PC-9 (cell line): ENCODE results near the gene EYA2. TPM values are rescaled to one million over a fixed set of nuclear protein-coding genes. Genes with fewer than 3 reads are reported as not detected.
"Not testable (repeated sequence)": the region's sequence is repeated elsewhere in the genome, so short reads cannot be mapped to it uniquely, and the experiment has no call there.

Source experiments
- BruUV-seq: library from RNA; stranded (reverse); fragments of 400-500 nt; replicated peaks from 2 replicates; lab custom pipeline; 2021; lab: Mats Ljungman, UMichigan
- CTCF ChIA-PET: fragments of 300-600 bp; sonication (Branson Sonifier 250); formaldehyde crosslinking; loops from one replicate; lab custom pipeline; 2022; ENCODE audit warnings: antibody characterized with exemption; lab: Charles Lee
- POLR2A ChIA-PET: fragments of 300-600 bp; sonication (Branson Sonifier 250); formaldehyde crosslinking; loops from one replicate; lab custom pipeline; 2022; ENCODE audit warnings: antibody characterized with exemption; ENCODE audit not compliant: unreplicated experiment; lab: Charles Lee
- DNase-seq, 2 experiments: peaks; one replicate each; pipeline versions ENCODE4 v3.0.0 to v3.0.0-alpha.2; 2015 to 2022; ENCODE audit warnings: mixed read lengths in 1 of 2
- H2AFZ ChIP-seq: fragments of 200-600 bp; sonication (generic); 2 replicates; pipeline ENCODE4 v1.8.1; 2017; ENCODE audit warnings: antibody characterized with exemption
- H3F3A ChIP-seq: fragments of 200-600 bp; sonication (generic); 2 replicates; pipeline ENCODE4 v1.8.1; 2017; ENCODE audit warnings: antibody characterized with exemption, mild to moderate bottlenecking, low read depth; ENCODE audit not compliant: insufficient read depth
- H3K27ac ChIP-seq: fragments of 200-600 bp; sonication (generic); 2 replicates; pipeline ENCODE4 v1.6.1; 2016; ENCODE audit warnings: mixed run types
- H3K27me3 ChIP-seq: fragments of 200-600 bp; sonication (generic); 2 replicates; pipeline ENCODE4 v1.6.1; 2016; ENCODE audit warnings: low read depth, mixed run types; ENCODE audit not compliant: insufficient read depth
- H3K36me3 ChIP-seq: fragments of 200-600 bp; sonication (generic); 2 replicates; pipeline ENCODE4 v1.6.1; 2016; ENCODE audit warnings: low read depth, mixed run types
- H3K4me1 ChIP-seq: fragments of 200-600 bp; sonication (generic); replicated peaks from 2 replicates; pipeline ENCODE4 v1.6.1; 2016; ENCODE audit warnings: mixed run types; ENCODE audit not compliant: insufficient read depth
- H3K4me2 ChIP-seq: fragments of 200-600 bp; sonication (generic); 2 replicates; pipeline ENCODE4 v1.6.1; 2017; ENCODE audit warnings: mixed run types
- H3K4me3 ChIP-seq: fragments of 200-600 bp; sonication (generic); 2 replicates; pipeline ENCODE4 v1.6.1; 2016; ENCODE audit warnings: mixed run types
- H3K79me2 ChIP-seq: fragments of 200-600 bp; sonication (generic); 2 replicates; pipeline ENCODE4 v1.6.1; 2017; ENCODE audit warnings: low read depth, mixed run types
- H3K9me2 ChIP-seq: fragments of 200-600 bp; sonication (generic); 2 replicates; pipeline ENCODE4 v1.8.1; 2017; ENCODE audit warnings: mild to moderate bottlenecking; ENCODE audit not compliant: insufficient read depth
- H3K9me3 ChIP-seq: fragments of 200-600 bp; sonication (generic); 2 replicates; pipeline ENCODE4 v1.8.1; 2016; ENCODE audit warnings: low read depth; ENCODE audit not compliant: insufficient read depth
- H4K20me1 ChIP-seq: fragments of 200-600 bp; sonication (generic); 2 replicates; pipeline ENCODE4 v1.8.1; 2017; ENCODE audit not compliant: insufficient read depth
- EZH2 ChIP-seq: fragments of 200-600 bp; sonication (generic); IDR thresholded peaks from 2 replicates; pipeline ENCODE4 v1.8.0; 2017; ENCODE audit warnings: antibody characterized with exemption, low read depth
- intact Hi-C: fragments of 100-400 bp; cut with micrococcal nuclease; formaldehyde crosslinking; loops from one replicate; pipeline ENCODE4 v1.10.0; 2022; ENCODE audit not compliant: unreplicated experiment
- total RNA-seq: library from RNA; stranded (reverse); gene quantifications from 2 replicates; pipeline ENCODE4 v1.2.3, GENCODE V29; 2021
- TF ChIP-seq, protein P1 (sequence below): fragments of 200-600 bp; sonication (generic); conservative IDR thresholded peaks from 2 replicates; pipeline ENCODE4 v1.6.1; 2017; ENCODE audit warnings: mixed run types, antibody characterized with exemption, mild to moderate bottlenecking, moderate library complexity

Gene EYA2
- total RNA-seq, 1 experiment from 2014 or later = not detected

DNA sequence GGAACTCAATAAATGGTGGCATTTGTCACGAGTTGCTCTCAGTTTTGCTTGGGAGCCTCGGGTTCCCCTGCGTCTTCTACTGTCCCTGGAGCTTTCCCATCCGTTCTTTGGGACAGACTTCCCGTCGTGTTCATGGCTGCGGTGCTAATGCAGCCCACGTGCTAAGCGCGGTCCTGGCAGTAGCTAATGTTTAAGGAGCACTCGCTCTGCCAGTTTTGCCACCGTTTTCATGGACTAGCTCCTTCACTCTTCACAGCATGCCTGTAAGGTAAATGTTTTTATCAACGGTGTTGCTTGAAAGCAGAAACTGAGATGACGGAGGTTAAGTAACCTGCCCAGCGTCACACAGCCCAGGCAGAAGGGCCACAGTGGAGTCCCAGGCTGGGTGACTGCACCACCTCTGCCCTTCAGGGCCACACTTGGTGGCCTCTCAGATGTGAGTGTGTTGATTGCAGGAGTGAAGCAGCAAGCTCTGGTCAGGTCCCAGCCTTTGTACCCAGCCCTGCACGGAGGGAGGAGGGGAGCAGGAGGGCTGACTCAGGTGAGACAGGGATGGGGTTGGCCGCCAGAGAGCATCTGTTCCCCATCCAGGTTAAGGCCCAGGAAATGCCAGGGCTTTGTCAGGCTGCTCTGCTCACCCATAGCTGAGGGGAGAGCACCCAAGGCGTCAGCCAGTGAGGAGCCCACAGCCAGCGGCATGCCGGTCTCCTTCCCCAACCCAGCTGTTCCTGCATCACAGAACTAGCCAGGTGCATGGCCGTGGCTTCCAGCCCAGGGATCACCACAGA lies 280.0 kb downstream of the EYA2 start:
- ChIA-PET POLR2A (no interaction called here), CTCF (no interaction called here)
- H2AFZ ChIP-seq = no peak overlapping the region
- no peaks in the 10 kb centered on the region for H3K36me3 ChIP-seq
- no peaks in the 10 kb centered on the region for H3K27me3 ChIP-seq
- H3K9me2 ChIP-seq = no peaks in the 10 kb centered on the region
- H3K4me3 ChIP-seq = no peak overlapping the region
- H3K27ac ChIP-seq = no peak overlapping the region
- H3F3A ChIP-seq = no peaks in the 10 kb centered on the region
- intact Hi-C loops = no loop called here
- no peak for DNase-seq
- no peak for TF ChIP-seq EZH2
- TF ChIP-seq, protein P1, sequence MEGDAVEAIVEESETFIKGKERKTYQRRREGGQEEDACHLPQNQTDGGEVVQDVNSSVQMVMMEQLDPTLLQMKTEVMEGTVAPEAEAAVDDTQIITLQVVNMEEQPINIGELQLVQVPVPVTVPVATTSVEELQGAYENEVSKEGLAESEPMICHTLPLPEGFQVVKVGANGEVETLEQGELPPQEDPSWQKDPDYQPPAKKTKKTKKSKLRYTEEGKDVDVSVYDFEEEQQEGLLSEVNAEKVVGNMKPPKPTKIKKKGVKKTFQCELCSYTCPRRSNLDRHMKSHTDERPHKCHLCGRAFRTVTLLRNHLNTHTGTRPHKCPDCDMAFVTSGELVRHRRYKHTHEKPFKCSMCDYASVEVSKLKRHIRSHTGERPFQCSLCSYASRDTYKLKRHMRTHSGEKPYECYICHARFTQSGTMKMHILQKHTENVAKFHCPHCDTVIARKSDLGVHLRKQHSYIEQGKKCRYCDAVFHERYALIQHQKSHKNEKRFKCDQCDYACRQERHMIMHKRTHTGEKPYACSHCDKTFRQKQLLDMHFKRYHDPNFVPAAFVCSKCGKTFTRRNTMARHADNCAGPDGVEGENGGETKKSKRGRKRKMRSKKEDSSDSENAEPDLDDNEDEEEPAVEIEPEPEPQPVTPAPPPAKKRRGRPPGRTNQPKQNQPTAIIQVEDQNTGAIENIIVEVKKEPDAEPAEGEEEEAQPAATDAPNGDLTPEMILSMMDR = no peak
- no peaks in the 10 kb centered on the region for H3K9me3 ChIP-seq
- no peaks in the 10 kb centered on the region for H3K79me2 ChIP-seq
- no TSS peak for BruUV-seq
- H4K20me1 ChIP-seq = no peaks in the 10 kb centered on the region
- H3K4me2 ChIP-seq = no peak overlapping the region
- no peaks in the 10 kb centered on the region for H3K4me1 ChIP-seq

DNA sequence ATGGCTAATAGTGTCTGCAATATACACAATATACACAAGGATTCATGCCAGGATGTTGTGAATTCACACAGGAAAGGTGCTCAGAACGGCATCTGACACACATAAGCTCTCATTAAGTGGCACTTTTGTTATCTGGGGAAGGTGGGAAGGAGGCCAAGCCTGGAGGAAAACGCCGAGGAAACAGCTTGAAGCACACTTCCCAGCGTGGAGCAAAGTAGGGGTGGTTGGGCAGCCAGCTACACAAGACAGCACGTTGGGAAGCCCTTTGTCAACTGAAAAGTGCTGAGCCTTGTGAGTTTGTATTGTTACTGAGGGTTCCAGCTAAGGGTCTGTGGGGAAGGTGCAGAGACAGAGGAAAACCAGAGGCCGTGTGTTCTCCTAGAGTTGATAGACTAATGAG lies 280.9 kb downstream of the EYA2 start:
- no peak overlapping the region for H2AFZ ChIP-seq
- no peaks in the 10 kb centered on the region for H4K20me1 ChIP-seq
- H3K27me3 ChIP-seq = no peaks in the 10 kb centered on the region
- no peak for TF ChIP-seq EZH2
- TF ChIP-seq, protein P1 = no peak
- POLR2A ChIA-PET = no interaction called here
- no peak overlapping the region for H3K4me2 ChIP-seq
- H3K36me3 ChIP-seq = no peaks in the 10 kb centered on the region
- DNase-seq = no peak
- H3K4me1 ChIP-seq = no peaks in the 10 kb centered on the region
- H3K9me2 ChIP-seq = no peaks in the 10 kb centered on the region
- no peaks in the 10 kb centered on the region for H3K79me2 ChIP-seq
- H3F3A ChIP-seq = no peaks in the 10 kb centered on the region
- intact Hi-C loops = no loop called here
- no peaks in the 10 kb centered on the region for H3K9me3 ChIP-seq
- no TSS peak for BruUV-seq
- CTCF ChIA-PET = interaction anchor here (0.7 kb wide), 1 partner anchor 423 kb away, joined by 5 read pairs; no protein-coding TSS in a partner anchor
- H3K4me3 ChIP-seq = no peak overlapping the region
- no peak overlapping the region for H3K27ac ChIP-seq

DNA sequence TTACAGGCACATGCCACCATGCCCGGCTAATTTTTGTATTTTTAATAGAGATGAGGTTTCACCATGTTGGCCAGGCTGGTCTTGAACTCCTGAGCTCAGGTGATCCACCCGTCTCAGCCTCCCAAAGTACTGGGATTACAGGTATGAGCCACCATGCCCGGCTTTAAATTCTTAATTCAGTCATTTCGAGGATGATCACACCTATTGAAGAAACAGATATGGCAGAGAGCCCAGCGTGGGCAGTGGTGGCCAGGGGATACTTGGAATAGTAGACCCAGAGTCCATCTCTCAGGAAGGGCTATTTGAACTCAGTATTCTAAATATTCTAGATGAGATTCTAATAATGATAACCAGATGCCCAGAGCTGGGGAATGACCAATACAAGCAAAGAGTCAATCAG lies 281.6 kb downstream of the EYA2 start:
- intact Hi-C loops, H3K4me1 ChIP-seq, H2AFZ ChIP-seq, H3K4me2 ChIP-seq, H3K27me3 ChIP-seq, H3K36me3 ChIP-seq, H3K9me3 ChIP-seq, POLR2A ChIA-PET, BruUV-seq, H3K9me2 ChIP-seq, H3K79me2 ChIP-seq, H3F3A ChIP-seq, H3K27ac ChIP-seq, H4K20me1 ChIP-seq, DNase-seq, CTCF ChIA-PET, H3K4me3 ChIP-seq: not testable (repeated sequence)
